ENCODE results near the gene NT5C3B.

NT5C3B gene

DNA sequence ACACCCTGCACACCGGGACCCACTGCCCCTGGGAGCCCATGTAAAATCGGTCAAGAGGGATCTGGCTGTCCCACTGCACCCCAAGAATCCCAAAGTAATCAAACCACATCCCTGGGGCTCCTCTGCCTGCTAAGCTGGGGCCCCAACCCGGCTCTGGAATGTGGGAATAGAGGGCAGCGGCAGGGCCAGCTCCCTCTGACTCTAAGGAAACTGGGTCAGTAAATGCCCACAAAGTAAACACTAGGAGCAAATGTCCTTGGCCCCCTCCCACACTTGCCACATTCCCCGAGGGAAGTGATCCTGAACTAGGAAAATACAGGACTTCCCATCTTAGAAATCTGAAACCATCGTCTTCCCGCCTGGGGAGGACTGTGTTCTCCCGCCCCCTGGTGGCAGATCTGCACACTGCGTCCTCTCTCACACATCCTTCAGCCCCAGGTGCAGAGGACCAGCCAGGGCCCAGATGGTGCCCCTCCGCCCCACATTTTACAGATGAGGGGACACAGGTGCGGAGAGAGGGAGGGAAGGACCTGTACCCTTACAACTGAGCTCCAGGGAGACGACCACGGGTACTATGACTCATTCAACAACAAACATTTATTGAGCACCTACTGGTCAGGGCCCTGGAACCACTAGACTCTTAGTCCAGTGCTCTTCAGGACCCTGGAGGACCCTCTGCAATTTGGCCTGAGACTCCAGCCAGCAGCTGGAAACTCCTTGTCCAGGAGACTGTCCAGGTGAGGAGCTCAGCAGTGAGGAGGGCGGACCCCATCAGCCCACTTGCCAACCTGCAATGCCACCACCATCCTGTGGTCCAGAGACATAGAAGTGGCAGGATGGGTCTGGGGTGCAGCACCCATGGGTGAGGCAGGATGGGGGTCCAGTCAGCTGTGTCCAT is 34.4 kb downstream of the NT5C3B start:
- Mint-ChIP-seq H3K4me3 (no peak overlapping the region), H3K27me3 (no peaks in the 10 kb centered on the region), H3K9me3 (no peaks in the 10 kb centered on the region), H3K27ac (no peak overlapping the region), H3K4me1 (peaks cover 4% of the 10 kb centered on the region), H3K36me3 (no peaks in the 10 kb centered on the region)

DNA sequence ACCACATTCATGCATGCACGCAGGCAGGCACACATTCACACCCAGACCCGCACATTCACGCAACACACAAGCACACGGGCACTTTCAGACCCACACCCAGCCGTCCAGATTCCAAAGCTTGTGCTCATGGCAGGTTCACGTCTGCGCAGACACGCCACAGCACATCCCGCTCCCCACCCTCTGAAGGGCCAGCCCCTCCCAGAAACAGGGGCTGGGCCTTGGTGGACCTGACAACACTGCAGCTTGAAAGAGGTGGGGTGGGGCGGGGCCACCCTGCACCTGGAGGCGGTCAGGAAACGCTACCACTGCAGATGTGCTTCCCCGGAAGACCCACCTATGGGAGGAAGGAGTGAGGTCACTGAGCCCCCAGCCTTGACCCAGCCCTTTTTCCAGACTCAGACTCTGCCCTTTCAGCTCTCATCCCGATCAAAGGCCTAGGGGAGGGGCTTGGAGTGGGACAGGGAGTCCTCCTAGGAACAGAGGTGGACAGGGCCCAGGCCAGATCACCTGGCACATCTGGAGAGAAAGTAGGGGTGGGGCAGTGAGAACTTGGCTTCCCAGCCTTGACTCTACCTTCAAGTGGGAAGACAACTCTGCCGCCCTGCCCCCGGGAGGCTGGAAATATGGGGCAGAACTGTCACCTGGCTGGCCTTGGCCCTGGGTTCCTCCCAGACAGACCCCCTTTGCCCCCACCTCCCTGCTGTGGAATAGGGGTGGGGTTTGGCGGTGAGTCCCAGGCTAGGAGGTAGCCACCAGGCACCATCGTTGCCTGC is 35.2 kb downstream of the NT5C3B start:
- no peaks in the 10 kb centered on the region for H3K36me3 Mint-ChIP-seq
- no peak overlapping the region for H3K4me3 Mint-ChIP-seq
- no peak overlapping the region for H3K27ac Mint-ChIP-seq

GRCh38 chr17:41799366-41799765 is 36.7 kb downstream of the NT5C3B start:
- Mint-ChIP-seq H3K27ac (no peak overlapping the region), H3K9me3 (no peaks in the 10 kb centered on the region), H3K36me3 (no peaks in the 10 kb centered on the region), H3K27me3 (no peaks in the 10 kb centered on the region), H3K4me3 (no peak overlapping the region), H3K4me1 (peaks cover 4% of the 10 kb centered on the region)

More for the DNA sequence above, 35.2 kb downstream of the NT5C3B start:
- Mint-ChIP-seq H3K4me1 (peaks cover 4% of the 10 kb centered on the region), H3K27me3 (no peaks in the 10 kb centered on the region), H3K9me3 (no peaks in the 10 kb centered on the region)

- Mint-ChIP-seq H3K9me3 (no peaks in the 10 kb centered on the region), H3K27ac (no peak overlapping the region), H3K36me3 (no peaks in the 10 kb centered on the region), H3K4me3 (no peak overlapping the region), H3K4me1 (peaks cover 4% of the 10 kb centered on the region), H3K27me3 (no peaks in the 10 kb centered on the region)
Measured at GRCh38 chr17:41797377-41797776, 38.7 kb downstream of the NT5C3B start.

DNA sequence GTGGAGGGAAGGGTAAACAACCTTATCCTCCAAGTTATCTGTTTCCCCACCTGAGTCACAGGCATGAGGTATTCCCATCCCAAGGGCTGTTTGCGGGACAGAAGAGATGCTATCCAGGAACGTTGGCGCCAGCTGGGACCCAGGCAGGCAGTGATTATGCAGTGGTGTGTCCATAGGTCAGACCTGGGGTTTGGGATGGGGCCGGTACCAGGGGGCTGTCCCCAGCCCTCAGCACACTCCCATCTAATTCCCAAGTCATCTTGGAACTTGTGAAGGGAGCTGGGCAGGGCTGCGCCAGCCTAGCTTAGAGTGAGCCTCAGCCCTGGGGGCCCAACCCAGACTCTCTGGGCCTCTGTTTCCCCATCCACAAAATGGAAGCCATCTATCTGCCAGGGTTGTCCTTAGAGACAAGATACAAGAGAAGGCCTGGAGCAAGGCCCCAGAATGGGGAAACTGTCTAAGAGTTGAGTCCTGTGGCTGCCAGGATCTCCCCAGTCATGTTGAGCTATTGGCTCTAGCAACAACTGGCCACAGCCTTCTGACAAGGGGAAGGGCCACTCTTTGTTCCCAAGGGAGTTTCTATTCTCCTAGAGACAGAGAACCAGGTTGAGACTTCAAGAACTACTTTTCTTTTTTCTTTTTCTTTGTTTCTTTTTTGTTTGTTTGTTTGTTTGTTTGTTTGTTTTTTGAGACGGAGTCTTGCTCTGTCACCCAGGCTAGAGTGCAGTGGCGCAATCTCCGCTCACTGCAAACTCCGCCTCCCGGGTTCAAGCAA is 39.7 kb downstream of the NT5C3B start:
- no peaks in the 10 kb centered on the region for H3K4me1 Mint-ChIP-seq
- no peak overlapping the region for H3K27ac Mint-ChIP-seq
- H3K36me3 Mint-ChIP-seq, result no peaks in the 10 kb centered on the region
- H3K4me3 Mint-ChIP-seq, result no peak overlapping the region
- no peaks in the 10 kb centered on the region for H3K9me3 Mint-ChIP-seq
- no peaks in the 10 kb centered on the region for H3K27me3 Mint-ChIP-seq

DNA sequence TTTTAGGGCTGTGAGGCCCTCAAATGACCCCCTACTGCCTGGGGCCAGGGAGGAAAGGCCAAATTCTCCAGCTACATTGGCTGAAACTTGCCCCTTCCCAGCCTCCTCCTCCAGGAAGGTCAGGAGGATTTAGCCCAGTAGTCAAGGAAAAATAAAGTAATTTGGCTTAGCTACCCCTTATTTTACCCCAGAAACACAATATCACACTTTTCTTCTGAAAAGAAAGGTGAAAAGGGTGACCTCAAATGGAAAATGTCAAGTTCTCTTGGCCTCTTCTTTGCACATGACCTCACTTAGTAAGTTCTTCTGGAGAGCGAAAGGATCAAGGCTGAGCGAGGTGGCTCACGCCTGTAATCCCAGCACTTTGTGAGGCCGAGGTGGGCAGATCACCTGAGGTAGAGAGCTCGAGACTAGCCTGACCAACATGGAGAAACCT is 41.5 kb downstream of the NT5C3B start:
- H3K9me3 Mint-ChIP-seq, result no peaks in the 10 kb centered on the region
- no peaks in the 10 kb centered on the region for H3K27me3 Mint-ChIP-seq
- H3K27ac Mint-ChIP-seq, result no peak overlapping the region
- no peaks in the 10 kb centered on the region for H3K4me1 Mint-ChIP-seq
- H3K36me3 Mint-ChIP-seq, result no peaks in the 10 kb centered on the region
- H3K4me3 Mint-ChIP-seq, result no peak overlapping the region

GRCh38 chr17:41793784-41794539 is 42.1 kb downstream of the NT5C3B start:
- Mint-ChIP-seq H3K9me3 (no peaks in the 10 kb centered on the region), H3K27ac (no peak overlapping the region), H3K27me3 (no peaks in the 10 kb centered on the region), H3K4me3 (no peak overlapping the region), H3K36me3 (no peaks in the 10 kb centered on the region), H3K4me1 (peaks cover 3% of the 10 kb centered on the region)

- no peak overlapping the region for H3K4me3 Mint-ChIP-seq
- no peaks in the 10 kb centered on the region for H3K36me3 Mint-ChIP-seq
- H3K9me3 Mint-ChIP-seq, result no peaks in the 10 kb centered on the region
- H3K27ac Mint-ChIP-seq, result no peak overlapping the region
- no peaks in the 10 kb centered on the region for H3K27me3 Mint-ChIP-seq
- H3K4me1 Mint-ChIP-seq, result peaks cover 10% of the 10 kb centered on the region
Measured at GRCh38 chr17:41792845-41793783, 42.9 kb downstream of the NT5C3B start.

DNA sequence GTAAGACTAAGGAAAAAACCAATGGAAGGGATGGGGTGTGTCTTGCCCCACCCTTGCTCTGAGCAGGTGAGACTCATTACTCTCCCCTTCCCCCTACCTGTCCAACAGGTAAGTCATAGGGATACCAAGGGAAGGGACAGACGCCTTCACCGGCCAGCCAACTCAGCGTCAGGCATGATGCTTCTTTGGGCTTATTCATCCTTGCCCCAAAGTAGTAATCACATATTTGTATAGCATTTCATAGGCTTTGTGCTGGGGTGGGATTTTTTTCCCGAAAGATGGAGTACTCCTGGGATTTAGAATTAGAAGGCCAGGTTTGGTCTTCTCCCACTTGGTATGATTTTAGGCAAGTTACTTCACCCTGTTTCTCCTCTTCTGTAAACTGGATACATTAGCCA is 49.0 kb downstream of the NT5C3B start:
- H3K4me1 Mint-ChIP-seq, result peaks cover 23% of the 10 kb centered on the region
- no peaks in the 10 kb centered on the region for H3K9me3 Mint-ChIP-seq
- peaks cover 12% of the 10 kb centered on the region for H3K27me3 Mint-ChIP-seq
- no peak overlapping the region for H3K27ac Mint-ChIP-seq
- H3K4me3 Mint-ChIP-seq, result peak overlapping the region; percentile 79
- no peaks in the 10 kb centered on the region for H3K36me3 Mint-ChIP-seq

DNA sequence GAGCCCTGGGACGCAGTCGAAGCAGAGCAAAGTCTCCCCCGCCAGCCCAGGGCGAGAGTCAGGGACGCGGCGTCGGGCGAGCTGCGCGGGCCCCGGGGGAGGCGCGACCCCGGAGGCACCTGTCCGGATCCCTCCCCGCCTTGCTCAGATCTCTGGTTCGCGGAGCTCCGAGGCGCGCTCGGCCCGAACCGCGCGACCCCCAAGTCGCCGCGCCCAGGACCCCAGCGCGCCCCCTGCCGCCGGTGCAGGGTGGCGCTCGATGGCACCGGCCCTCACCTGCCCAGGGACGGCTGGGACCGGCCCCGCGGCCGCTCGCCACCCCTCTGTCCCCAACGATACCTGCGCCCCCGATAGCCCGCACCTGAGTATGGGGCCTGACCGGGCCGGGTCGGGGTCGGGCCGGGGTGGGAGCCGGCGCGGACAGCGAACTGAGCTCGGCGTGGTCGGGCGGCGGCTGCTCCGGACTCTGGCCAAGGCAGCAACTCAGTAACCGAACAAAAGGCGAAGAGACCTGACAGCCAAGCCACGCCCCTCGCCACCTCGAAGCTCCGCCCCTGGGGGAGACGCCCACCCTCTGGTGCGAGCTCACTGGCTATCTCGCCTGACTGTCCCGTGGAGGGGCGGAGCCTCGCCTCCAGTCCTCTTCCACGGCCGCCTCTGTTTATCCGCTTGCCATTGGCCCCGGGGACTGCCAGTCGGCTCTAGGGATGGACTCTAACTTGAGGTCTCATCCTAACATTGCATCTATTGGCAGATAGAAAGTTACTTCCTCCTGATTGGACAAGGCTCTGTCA is 49.6 kb downstream of the NT5C3B start, which contains the start of gene JUP:
TSS of gene JUP (minus strand) at position 485 of the 794 bp plus-strand sequence. CDS start 14,857 bp downstream, outside the sequence.
- Mint-ChIP-seq H3K27ac (no peak within 1 kb of the TSS), H3K4me3 (peak within 1 kb of the TSS; percentile 79), H3K4me1 (peaks cover 23% of the 10 kb centered on the region), H3K27me3 (peaks cover 17% of the 10 kb centered on the region), H3K36me3 (no peaks in the 10 kb centered on the region), H3K9me3 (no peaks in the 10 kb centered on the region)

GRCh38 chr17:41785859-41786226 is 50.2 kb downstream of the NT5C3B start:
- H3K36me3 Mint-ChIP-seq, result no peaks in the 10 kb centered on the region
- no peaks in the 10 kb centered on the region for H3K9me3 Mint-ChIP-seq
- peak overlapping the region; percentile 59 for H3K4me3 Mint-ChIP-seq
- H3K27ac Mint-ChIP-seq, result no peak overlapping the region
- H3K4me1 Mint-ChIP-seq, result peaks cover 23% of the 10 kb centered on the region
- H3K27me3 Mint-ChIP-seq, result peaks cover 18% of the 10 kb centered on the region

DNA sequence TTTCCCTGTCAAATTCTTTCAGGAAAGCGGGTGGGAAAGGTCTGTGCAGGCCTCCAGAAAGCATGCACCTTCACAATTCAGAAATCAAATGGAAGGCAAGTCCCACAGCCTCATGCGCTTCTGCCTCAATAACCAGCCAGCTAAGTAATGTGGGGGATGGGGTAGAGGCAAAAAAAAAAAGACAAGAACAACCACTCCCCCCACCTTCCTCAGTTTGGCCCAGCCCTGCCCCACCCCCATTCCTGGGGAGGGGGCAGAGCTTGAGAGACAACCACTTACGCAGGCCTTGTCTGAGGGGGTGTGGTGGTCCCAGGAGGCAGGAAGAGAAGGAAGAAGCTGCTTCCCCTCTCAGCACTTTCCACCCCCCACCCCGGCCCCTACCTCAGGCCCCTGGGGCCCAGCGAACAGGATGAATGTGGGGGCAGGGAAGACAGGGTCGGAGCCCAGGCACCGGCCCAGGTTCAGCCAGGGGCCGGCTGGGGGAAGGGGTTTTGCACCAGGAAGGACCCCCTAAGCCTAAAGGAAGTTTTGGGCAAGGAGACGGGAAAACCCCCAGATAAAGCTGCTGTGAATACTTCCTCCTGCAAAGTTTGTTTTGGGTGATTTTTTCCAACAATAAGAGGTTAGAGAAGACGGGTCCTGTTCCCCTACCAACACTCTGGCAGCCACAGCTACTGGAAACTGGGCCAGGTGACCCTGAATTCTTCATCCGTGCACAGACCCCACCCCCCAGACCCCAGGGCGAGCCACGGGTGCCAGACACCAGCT is 50.8 kb downstream of the NT5C3B start:
- no peaks in the 10 kb centered on the region for H3K36me3 Mint-ChIP-seq
- no peaks in the 10 kb centered on the region for H3K9me3 Mint-ChIP-seq
- no peak overlapping the region for H3K27ac Mint-ChIP-seq
- H3K27me3 Mint-ChIP-seq, result peaks cover 18% of the 10 kb centered on the region
- peak overlapping the region; percentile 59 for H3K4me3 Mint-ChIP-seq
- peaks cover 23% of the 10 kb centered on the region for H3K4me1 Mint-ChIP-seq

DNA sequence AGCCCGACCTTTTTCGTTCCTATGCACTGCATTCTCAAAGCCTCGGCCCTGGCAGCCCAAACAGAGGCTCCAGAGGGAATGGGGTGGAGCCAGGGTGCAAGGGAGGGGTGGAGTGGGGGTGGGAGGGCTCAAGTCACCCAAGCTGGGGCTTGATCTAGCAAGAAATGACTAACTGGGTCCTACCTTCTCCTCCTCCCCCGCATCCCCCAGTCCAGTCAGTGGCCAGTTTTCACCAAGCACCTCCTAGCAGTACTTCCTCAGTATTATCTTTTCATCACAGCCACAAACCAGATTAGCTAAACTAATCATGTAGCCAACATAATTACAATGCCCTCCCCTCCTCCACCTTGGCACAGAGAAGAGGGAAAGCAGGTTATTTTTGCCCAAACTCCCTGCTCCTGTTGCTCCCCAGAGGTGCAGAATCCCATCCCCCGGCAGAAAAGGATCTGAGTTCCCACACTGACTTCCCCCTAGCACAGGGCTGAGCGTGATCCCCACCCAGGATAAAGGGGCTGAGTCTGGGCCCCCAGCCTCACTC is 51.8 kb downstream of the NT5C3B start:
- no peaks in the 10 kb centered on the region for H3K36me3 Mint-ChIP-seq
- no peak overlapping the region for H3K4me3 Mint-ChIP-seq
- H3K27ac Mint-ChIP-seq, result no peak overlapping the region
- peaks cover 23% of the 10 kb centered on the region for H3K4me1 Mint-ChIP-seq
- peaks cover 18% of the 10 kb centered on the region for H3K27me3 Mint-ChIP-seq
- H3K9me3 Mint-ChIP-seq, result no peaks in the 10 kb centered on the region

All from activated naive CD4-positive, alpha-beta T cell treated with anti-CD3 and anti-CD28 coated beads, Interleukin-2, amount 50 U/mL, for 24 hours (primary cell).